ENCODE measurements around the gene KDM2A. TPM values are rescaled to one million over a fixed set of nuclear protein-coding genes. Genes with fewer than 3 reads are reported as not detected.
A peak's percentile ranks its signal among the peaks of the same experiment; 100 is the strongest.

Gene KDM2A
- total RNA-seq (2021) = 105 and 121 TPM in 2 replicates
- percentile 89 among the genes with signal in this experiment for Bru-seq, nascent RNA
- percentile 87 among the genes with signal in this experiment for BruChase-seq, experiment 1, labeled RNA remaining after a 2-hour chase
- BruChase-seq, experiment 2, labeled RNA remaining after a 6-hour chase = percentile 87 among the genes with signal in this experiment
- long read RNA-seq, partial matches to known transcripts = 2 of 23 reads
- long read RNA-seq, other reads (novel, unspliced or antisense) = 17 of 23 reads

DNA sequence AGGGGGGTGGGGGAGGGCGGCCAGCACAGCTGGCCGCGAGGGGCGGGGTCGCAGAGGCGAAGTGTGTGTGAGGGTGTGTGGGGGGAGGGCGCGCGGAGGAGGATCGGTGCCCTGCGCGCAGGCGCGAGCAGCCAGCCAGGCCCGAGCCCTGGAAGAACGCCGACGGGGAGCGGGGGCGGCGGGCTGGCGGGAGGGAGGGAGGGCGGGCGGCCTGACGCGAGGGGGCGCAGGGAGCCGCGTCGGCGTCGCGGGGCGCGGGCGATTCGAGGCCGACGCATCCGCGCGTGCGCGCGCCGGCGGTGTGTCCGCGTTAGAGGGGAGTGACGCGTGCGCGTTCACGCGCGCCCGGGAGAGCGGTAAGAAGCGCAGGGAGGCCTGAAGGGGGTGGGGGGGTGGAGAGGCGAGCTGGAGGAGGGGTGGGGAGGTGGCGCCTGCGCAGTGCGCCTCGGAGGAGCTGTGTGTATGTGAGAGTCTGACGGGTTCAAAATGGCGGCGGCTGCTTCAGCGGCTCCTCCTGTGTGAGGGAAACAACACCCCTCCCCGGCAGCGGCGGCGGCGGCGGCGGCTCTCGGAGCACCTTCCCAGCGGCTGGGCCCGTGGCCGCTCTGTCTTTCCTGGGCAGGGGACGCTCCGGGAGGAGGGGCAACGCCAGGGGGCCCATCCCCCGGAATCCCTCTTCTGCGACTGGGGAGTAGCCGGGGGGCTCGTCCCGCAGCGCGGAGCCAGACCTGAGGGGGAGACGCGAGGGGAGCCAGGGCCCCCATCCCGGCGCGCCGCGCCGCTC, at the start of gene KDM2A:
KDM2A (plus strand) TSS at position 463 of the 784 bp plus-strand sequence. CDS start 2,054 bp downstream, outside the sequence.
- ChIA-PET CTCF (interaction anchor here (0.5 to 1.0 kb wide), 4 partner anchors 65 to 226 kb away, joined by 3 to 17 read pairs (median 3); no protein-coding TSS in a partner anchor), POLR2A (ENCODE audit: low non-redundant PET) (interaction anchor here (0.6 to 1.4 kb wide), 3 partner anchors 39 to 331 kb away, joined by 3 to 12 read pairs (median 8); no protein-coding TSS in a partner anchor)
- Histone ChIP-seq H3K27me3 (replicated peaks; ENCODE audit: insufficient read depth, low read depth, low read length, poor library complexity) (no peaks in the 10 kb centered on the region), H3K4me1 (ENCODE audit: insufficient read depth, low read length, poor library complexity, severe bottlenecking) (peaks cover 10% of the 10 kb centered on the region), H3K4me3 (ENCODE audit: low read depth, low read length, poor library complexity, severe bottlenecking) (peak within 1 kb of the TSS; percentile 85), H3K36me3 (ENCODE audit: insufficient read depth, low read length, poor library complexity, severe bottlenecking) (peaks cover 11% of the 10 kb centered on the region), H3K9me3 (ENCODE audit: low read depth, low read length, poor library complexity, severe bottlenecking) (no peaks in the 10 kb centered on the region), H3K27ac (ENCODE audit: low read depth, low read length, poor library complexity, severe bottlenecking) (peak within 1 kb of the TSS; percentile 93)
- peak; percentile 100 for DNase-seq (ENCODE audit: low spot score)
- intact Hi-C loops (cut with micrococcal nuclease; ENCODE audit: unreplicated experiment) = no loop called here
- BruUV-seq (replicated peaks) = no TSS peak
- TF ChIP-seq CTCF (conservative IDR thresholded peaks at IDR 0.05; ENCODE audit: low read depth, low read length) (no peak), EZH2 (IDR thresholded peaks at IDR 0.05; ENCODE audit: borderline replicate concordance, low read depth, low read length, poor library complexity, severe bottlenecking) (no peak)

DNA sequence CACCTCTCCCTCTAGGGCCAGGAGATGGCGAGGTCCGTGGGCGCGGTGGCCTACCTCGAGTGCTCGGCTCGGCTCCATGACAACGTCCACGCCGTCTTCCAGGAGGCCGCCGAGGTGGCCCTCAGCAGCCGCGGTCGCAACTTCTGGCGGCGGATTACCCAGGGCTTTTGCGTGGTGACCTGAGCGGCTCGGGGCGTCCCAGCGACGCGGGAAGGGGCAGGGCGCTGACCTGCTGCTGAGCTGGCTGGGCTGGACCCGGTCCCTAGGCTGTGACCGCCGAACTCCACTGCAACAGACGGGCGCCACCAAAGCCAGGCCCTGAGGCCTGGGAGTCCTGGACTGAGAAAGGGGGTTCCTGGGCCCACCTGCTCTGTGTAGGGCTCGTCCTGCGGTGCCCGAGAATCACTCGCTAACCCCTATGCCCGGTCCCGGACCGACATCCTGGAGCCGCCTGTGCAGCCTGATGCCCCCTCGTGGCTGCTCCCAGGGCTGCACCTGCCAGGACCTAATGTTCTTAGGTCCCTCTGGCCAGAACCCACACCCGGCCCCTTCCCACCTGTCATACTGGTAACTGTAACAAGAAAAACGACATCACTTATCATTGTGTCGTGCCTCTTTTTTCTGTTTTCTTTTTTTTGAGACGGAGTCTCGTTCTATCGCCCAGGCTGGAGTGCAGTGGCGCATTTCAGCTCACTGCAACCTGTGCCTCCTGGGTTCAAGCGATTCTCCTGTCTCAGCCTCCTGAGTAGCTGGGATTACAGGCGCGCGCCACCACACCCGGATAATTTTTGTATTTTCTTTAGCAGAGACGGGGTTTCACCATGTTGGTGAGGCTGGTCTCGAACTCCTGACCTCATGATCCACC, 47.4 kb upstream of the KDM2A start:
- ChIA-PET POLR2A (ENCODE audit: low non-redundant PET) (no interaction called here), CTCF (no interaction called here)
- Histone ChIP-seq H3K9me3 (ENCODE audit: low read depth, low read length, poor library complexity, severe bottlenecking) (no peaks in the 10 kb centered on the region), H3K27ac (ENCODE audit: low read depth, low read length, poor library complexity, severe bottlenecking) (no peak overlapping the region), H3K27me3 (replicated peaks; ENCODE audit: insufficient read depth, low read depth, low read length, poor library complexity) (no peaks in the 10 kb centered on the region), H3K4me1 (ENCODE audit: insufficient read depth, low read length, poor library complexity, severe bottlenecking) (peaks cover 6% of the 10 kb centered on the region), H3K36me3 (ENCODE audit: insufficient read depth, low read length, poor library complexity, severe bottlenecking) (no peaks in the 10 kb centered on the region), H3K4me3 (ENCODE audit: low read depth, low read length, poor library complexity, severe bottlenecking) (no peak overlapping the region)
- BruUV-seq (replicated peaks) = no TSS peak
- intact Hi-C loops (cut with micrococcal nuclease; ENCODE audit: unreplicated experiment) = no loop called here
- DNase-seq (ENCODE audit: low spot score) = peak; percentile 47
- TF ChIP-seq CTCF (conservative IDR thresholded peaks at IDR 0.05; ENCODE audit: low read depth, low read length) (peak; percentile 67), EZH2 (IDR thresholded peaks at IDR 0.05; ENCODE audit: borderline replicate concordance, low read depth, low read length, poor library complexity, severe bottlenecking) (no peak)

GRCh38 chr11:67072295-67072694, 46.8 kb upstream of the KDM2A start:
- no peak for TF ChIP-seq EZH2 (IDR thresholded peaks at IDR 0.05; ENCODE audit: borderline replicate concordance, low read depth, low read length, poor library complexity, severe bottlenecking)
- no peak for TF ChIP-seq CTCF (conservative IDR thresholded peaks at IDR 0.05; ENCODE audit: low read depth, low read length)
- Histone ChIP-seq H3K4me3 (ENCODE audit: low read depth, low read length, poor library complexity, severe bottlenecking) (no peak overlapping the region), H3K4me1 (ENCODE audit: insufficient read depth, low read length, poor library complexity, severe bottlenecking) (peaks cover 8% of the 10 kb centered on the region), H3K27ac (ENCODE audit: low read depth, low read length, poor library complexity, severe bottlenecking) (no peak overlapping the region), H3K9me3 (ENCODE audit: low read depth, low read length, poor library complexity, severe bottlenecking) (no peaks in the 10 kb centered on the region), H3K36me3 (ENCODE audit: insufficient read depth, low read length, poor library complexity, severe bottlenecking) (no peaks in the 10 kb centered on the region), H3K27me3 (replicated peaks; ENCODE audit: insufficient read depth, low read depth, low read length, poor library complexity) (no peaks in the 10 kb centered on the region)
- CTCF ChIA-PET = no interaction called here
- intact Hi-C loops (cut with micrococcal nuclease; ENCODE audit: unreplicated experiment) = no loop called here
- no peak for DNase-seq (ENCODE audit: low spot score)
- BruUV-seq (replicated peaks) = no TSS peak
- POLR2A ChIA-PET (ENCODE audit: low non-redundant PET) = no interaction called here
